ENCODE data around the gene DHRS12. TPM values are rescaled to one million over a fixed set of nuclear protein-coding genes. Genes with fewer than 3 reads are reported as not detected.

DHRS12 gene
- total RNA-seq, 1 experiment from 2014 or later: 8.8 TPM

DNA sequence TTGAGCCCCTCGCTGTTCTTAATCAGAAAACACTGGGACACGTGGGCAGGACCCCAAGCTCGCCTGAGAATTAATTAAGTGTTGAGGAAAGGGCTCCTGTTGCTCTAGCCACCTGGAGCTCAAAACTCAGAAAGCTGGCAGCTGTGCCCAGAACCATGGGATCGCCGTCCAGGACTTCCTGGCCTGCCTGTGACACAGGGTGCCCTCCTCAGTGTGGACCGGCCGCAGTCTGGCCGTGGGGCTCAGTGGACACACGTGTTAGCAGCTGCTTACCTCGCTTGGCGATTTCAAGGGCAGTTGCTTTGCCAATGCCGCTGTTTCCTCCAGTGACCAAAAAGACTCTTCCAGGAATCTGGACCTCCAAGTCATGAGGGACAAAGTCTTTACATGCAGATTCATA, 4.7 kb downstream of the DHRS12 start:
- WGBS (ENCODE audit: extremely low coverage, insufficient read length, low lambda C conversion rate): no CpG with 5 or more reads among the region's 12 CpGs
- no peaks in the 10 kb centered on the region; the same call in 1 of the 2 replicates for H3K4me1 ChIP-seq (ENCODE audit: insufficient read depth, low read length)

More for the DNA sequence above, 4.7 kb downstream of the DHRS12 start:
- peaks cover 4% of the 10 kb centered on the region for H3K23me2 ChIP-seq (ENCODE audit: insufficient read length, low read depth, low read length, poor library complexity, severe bottlenecking)
- TF ChIP-seq, protein P1, sequence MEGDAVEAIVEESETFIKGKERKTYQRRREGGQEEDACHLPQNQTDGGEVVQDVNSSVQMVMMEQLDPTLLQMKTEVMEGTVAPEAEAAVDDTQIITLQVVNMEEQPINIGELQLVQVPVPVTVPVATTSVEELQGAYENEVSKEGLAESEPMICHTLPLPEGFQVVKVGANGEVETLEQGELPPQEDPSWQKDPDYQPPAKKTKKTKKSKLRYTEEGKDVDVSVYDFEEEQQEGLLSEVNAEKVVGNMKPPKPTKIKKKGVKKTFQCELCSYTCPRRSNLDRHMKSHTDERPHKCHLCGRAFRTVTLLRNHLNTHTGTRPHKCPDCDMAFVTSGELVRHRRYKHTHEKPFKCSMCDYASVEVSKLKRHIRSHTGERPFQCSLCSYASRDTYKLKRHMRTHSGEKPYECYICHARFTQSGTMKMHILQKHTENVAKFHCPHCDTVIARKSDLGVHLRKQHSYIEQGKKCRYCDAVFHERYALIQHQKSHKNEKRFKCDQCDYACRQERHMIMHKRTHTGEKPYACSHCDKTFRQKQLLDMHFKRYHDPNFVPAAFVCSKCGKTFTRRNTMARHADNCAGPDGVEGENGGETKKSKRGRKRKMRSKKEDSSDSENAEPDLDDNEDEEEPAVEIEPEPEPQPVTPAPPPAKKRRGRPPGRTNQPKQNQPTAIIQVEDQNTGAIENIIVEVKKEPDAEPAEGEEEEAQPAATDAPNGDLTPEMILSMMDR (conservative IDR thresholded peaks at IDR 0.05): no peak
- no peak overlapping the region for H2AFZ ChIP-seq (ENCODE audit: low read length)
- no peak overlapping the region for H2BK20ac ChIP-seq (ENCODE audit: low read depth, low read length, poor library complexity, severe bottlenecking)
- H2BK5ac ChIP-seq (ENCODE audit: insufficient read length, low read length): no peak overlapping the region
- Mint-ChIP-seq H3K4me1 (peaks cover 44 to 53% of the 10 kb centered on the region in 2 experiments), H3K4me3 (no peak overlapping the region), H3K27me3 (ENCODE audit: low read depth) (no peaks in the 10 kb centered on the region), H3K9me3 (no peaks in the 10 kb centered on the region), H3K27ac (no peak overlapping the region), H3K36me3 (ENCODE audit: insufficient read depth in 1 of 3, low read depth in 3 of 3) (peaks cover 0 to 6% (median 2%) of the 10 kb centered on the region in 3 experiments; a peak in 3 of 7 replicates)
- no peak overlapping the region for H3T11ph ChIP-seq (ENCODE audit: low read length)
- no peaks in the 10 kb centered on the region for H3K79me1 ChIP-seq (ENCODE audit: insufficient read depth, low read depth, low read length, poor library complexity, severe bottlenecking)
- DNase-seq: no peak
- H3K14ac ChIP-seq (ENCODE audit: insufficient read depth, low read length): no peak overlapping the region; the same call in 1 of the 2 replicates
- H3K27ac ChIP-seq (ENCODE audit: insufficient read length, low read depth, low read length): no peak overlapping the region
- no peak overlapping the region for H3K4ac ChIP-seq (ENCODE audit: low read depth, low read length)
- H2BK12ac ChIP-seq (ENCODE audit: insufficient read length, low read depth, low read length): no peak overlapping the region
- no peak overlapping the region for H3K23ac ChIP-seq (ENCODE audit: insufficient read length, low read depth, low read length)
- no peak overlapping the region for H2BK15ac ChIP-seq (ENCODE audit: low read depth, low read length)
- H2AK5ac ChIP-seq (ENCODE audit: insufficient read length, low read length): no peak overlapping the region
- no peaks in the 10 kb centered on the region for H3K27me3 ChIP-seq (ENCODE audit: insufficient read depth, low read length)
- H3K56ac ChIP-seq (ENCODE audit: insufficient read length, low read depth, low read length): no peak overlapping the region
- H4K8ac ChIP-seq (replicated peaks; ENCODE audit: insufficient read length, low read depth, low read length): no peak overlapping the region
- no peak overlapping the region for H3K4me2 ChIP-seq (ENCODE audit: insufficient read depth, insufficient read length, low read length)
- no peak overlapping the region for H3K18ac ChIP-seq (ENCODE audit: insufficient read length, low read depth, low read length)
- H4K91ac ChIP-seq (ENCODE audit: insufficient read length, low read depth, low read length): no peak overlapping the region
- H4K5ac ChIP-seq (ENCODE audit: insufficient read length, low read depth, low read length): no peak overlapping the region
- no peak overlapping the region for H3K9ac ChIP-seq (ENCODE audit: extremely low read depth, insufficient read length, low read length)
- H2BK120ac ChIP-seq (ENCODE audit: low read depth, low read length, poor library complexity, severe bottlenecking): no peak overlapping the region
- H3K9me3 ChIP-seq (ENCODE audit: control insufficient read depth, low read depth, low read length): no peaks in the 10 kb centered on the region
- no peaks in the 10 kb centered on the region for H3K79me2 ChIP-seq (ENCODE audit: insufficient read depth, low read length)
- no peaks in the 10 kb centered on the region for H4K20me1 ChIP-seq (ENCODE audit: control insufficient read depth, insufficient read depth, insufficient read length)
